Stimulated activated naive CD8-positive, alpha-beta T cell treated with anti-CD3 and anti-CD28 coated beads, Interleukin-15, Interleukin-2, amounts not matched to agents 100 U/mL and 50 U/mL, for 24 hours (primary cell): ENCODE results near the gene PAN3.
A peak's percentile ranks its signal among the peaks of the same experiment; 100 is the strongest.

ENCODE experiments used
- ATAC-seq: fragments of 150-1000 bp; cut with Tn5 transposase; one replicate; pipeline ENCODE4 v1.10.0; 2021
- DNase-seq: peaks from one replicate; pipeline ENCODE4 v3.0.0; 2021

Gene PAN3

GRCh38 chr13:28229522-28230411, 91.4 kb downstream of the PAN3 start:
- DNase-seq: no peak
- ATAC-seq: no peak

GRCh38 chr13:28231642-28232041, 93.3 kb downstream of the PAN3 start:
- no peak for ATAC-seq
- no peak for DNase-seq

- no peak for ATAC-seq
- no peak for DNase-seq
Observed at GRCh38 chr13:28237944-28238343, 99.6 kb downstream of the PAN3 start.

- no peak for DNase-seq
- no peak for ATAC-seq
Observed at GRCh38 chr13:28239374-28239773, 101.0 kb downstream of the PAN3 start.

GRCh38 chr13:28245465-28245864, 107.1 kb downstream of the PAN3 start:
- ATAC-seq: no peak

GRCh38 chr13:28246891-28247290, 108.5 kb downstream of the PAN3 start:
- DNase-seq (no peak), ATAC-seq (no peak)

More at GRCh38 chr13:28245465-28245864, 107.1 kb downstream of the PAN3 start:
- DNase-seq: no peak

GRCh38 chr13:28248080-28248479, 109.7 kb downstream of the PAN3 start:
- no peak for DNase-seq
- ATAC-seq: no peak

- ATAC-seq: no peak
- DNase-seq: no peak
Observed at GRCh38 chr13:28250542-28250941, 112.2 kb downstream of the PAN3 start.

GRCh38 chr13:28251466-28251865, 113.1 kb downstream of the PAN3 start:
- no peak for ATAC-seq
- no peak for DNase-seq

GRCh38 chr13:28252547-28252946, 114.2 kb downstream of the PAN3 start:
- ATAC-seq (no peak), DNase-seq (no peak)

- DNase-seq: no peak
- no peak for ATAC-seq
Observed at GRCh38 chr13:28257305-28257704, 119.0 kb downstream of the PAN3 start.

- no peak for ATAC-seq
- no peak for DNase-seq
Observed at GRCh38 chr13:28258417-28258816, 120.1 kb downstream of the PAN3 start.

- no peak for ATAC-seq
Observed at GRCh38 chr13:28267497-28267896, 129.2 kb downstream of the PAN3 start.

GRCh38 chr13:28268800-28269223, 130.5 kb downstream of the PAN3 start:
- DNase-seq (no peak), ATAC-seq (peak; percentile 94)

More at GRCh38 chr13:28267497-28267896, 129.2 kb downstream of the PAN3 start:
- DNase-seq: peak; percentile 10

GRCh38 chr13:28271056-28271840, 132.9 kb downstream of the PAN3 start:
- ATAC-seq (no peak), DNase-seq (no peak)

- ATAC-seq (no peak), DNase-seq (no peak)
Observed at GRCh38 chr13:28273919-28274318, 135.6 kb downstream of the PAN3 start.

GRCh38 chr13:28282451-28282850, 144.1 kb downstream of the PAN3 start:
- no peak for DNase-seq

GRCh38 chr13:28283600-28283999, 145.3 kb downstream of the PAN3 start:
- DNase-seq (no peak), ATAC-seq (no peak)

More at GRCh38 chr13:28282451-28282850, 144.1 kb downstream of the PAN3 start:
- ATAC-seq: no peak

GRCh38 chr13:28286263-28286662, 147.9 kb downstream of the PAN3 start:
- ATAC-seq (no peak), DNase-seq (no peak)

GRCh38 chr13:28297341-28297740, 159.0 kb downstream of the PAN3 start:
- ATAC-seq: no peak
- DNase-seq: no peak

GRCh38 chr13:28299916-28300315, 161.6 kb downstream of the PAN3 start:
- ATAC-seq (no peak), DNase-seq (no peak)

GRCh38 chr13:28301839-28302238, 163.5 kb downstream of the PAN3 start:
- DNase-seq (no peak), ATAC-seq (peak; percentile 49)

GRCh38 chr13:28306325-28306724, 168.0 kb downstream of the PAN3 start:
- ATAC-seq (no peak), DNase-seq (no peak)
